HepG2 (cell line): ENCODE data around the gene PSMB9. TPM values are rescaled to one million over a fixed set of nuclear protein-coding genes. Genes with fewer than 3 reads are reported as not detected.

ENCODE experiments used
- CREM ChIP-seq, 2 experiments: sonication (generic) in 1 of 2; formaldehyde crosslinking in 1 of 2; IDR thresholded peaks; 2 replicates each; pipeline versions ENCODE4 v1.4.0 to v1.6.1; 2016 to 2020; ENCODE audit warnings: antibody characterized with exemption in 1 of 2, mild to moderate bottlenecking in 1 of 2, missing genetic modification reagents in 1 of 2
- E2F2 ChIP-seq: sonication (generic); formaldehyde crosslinking; IDR thresholded peaks from 2 replicates; pipeline ENCODE4 v1.4.0; 2020; ENCODE audit warnings: missing genetic modification reagents, borderline replicate concordance
- HNRNPUL1 ChIP-seq: fragments of 200-400 bp; formaldehyde crosslinking; IDR thresholded peaks from 2 replicates; pipeline ENCODE4 v1.6.1; 2017; ENCODE audit warnings: low read depth, mild to moderate bottlenecking, low read length, moderate library complexity
- JDP2 ChIP-seq: sonication (generic); formaldehyde crosslinking; IDR thresholded peaks from 2 replicates; pipeline ENCODE4 v1.8.1; 2022; ENCODE audit warnings: missing genetic modification reagents, borderline replicate concordance
- MAF1 ChIP-seq: sonication (generic); formaldehyde crosslinking; IDR thresholded peaks from 2 replicates; pipeline ENCODE4 v1.5.0; 2020; ENCODE audit warnings: missing genetic modification reagents, borderline replicate concordance
- MAFK ChIP-seq, 2 experiments: IDR thresholded peaks in 1 of 2; conservative IDR thresholded peaks in 1 of 2; 2 replicates each; pipeline ENCODE4 v1.6.1; 2011; ENCODE audit warnings: improper control_type of control experiment in 2 of 2, low read length in 2 of 2
- MTF1 ChIP-seq: sonication (generic); formaldehyde crosslinking; IDR thresholded peaks from 2 replicates; pipeline ENCODE4 v1.5.0; 2020; ENCODE audit warnings: missing genetic modification reagents
- RARA ChIP-seq: IDR thresholded peaks from 2 replicates; pipeline ENCODE4 v1.6.1; 2016; ENCODE audit warnings: missing genetic modification reagents, missing compliant biosample characterization
- RBM39 ChIP-seq: fragments of 200-400 bp; formaldehyde crosslinking; IDR thresholded peaks from one replicate; pipeline ENCODE4 v1.6.1; 2018; ENCODE audit warnings: antibody characterized with exemption, mild to moderate bottlenecking, low read depth, low read length; ENCODE audit not compliant: poor library complexity, severe bottlenecking
- REPIN1 ChIP-seq: sonication (generic); formaldehyde crosslinking; IDR thresholded peaks from 2 replicates; pipeline ENCODE4 v1.8.0; 2022; ENCODE audit warnings: missing genetic modification reagents, low read depth, mild to moderate bottlenecking, borderline replicate concordance
- TOE1 ChIP-seq: sonication (generic); formaldehyde crosslinking; IDR thresholded peaks from 2 replicates; pipeline ENCODE4 v1.4.0; 2020; ENCODE audit warnings: mild to moderate bottlenecking, missing genetic modification reagents
- ZNF547 ChIP-seq: sonication (generic); formaldehyde crosslinking; IDR thresholded peaks from 2 replicates; pipeline ENCODE4 v1.5.1; 2020; ENCODE audit warnings: mild to moderate bottlenecking, missing genetic modification reagents
- ZNF619 ChIP-seq: sonication (generic); formaldehyde crosslinking; IDR thresholded peaks from 2 replicates; pipeline ENCODE4 v1.4.0; 2020; ENCODE audit warnings: mild to moderate bottlenecking, missing genetic modification reagents
- ZNF761 ChIP-seq: sonication (generic); formaldehyde crosslinking; conservative IDR thresholded peaks from 2 replicates; pipeline ENCODE4 v1.4.0; 2020; ENCODE audit warnings: mild to moderate bottlenecking, missing genetic modification reagents
- ZNF841 ChIP-seq: sonication (generic); formaldehyde crosslinking; IDR thresholded peaks from 2 replicates; pipeline ENCODE4 v1.8.1; 2023; ENCODE audit warnings: missing genetic modification reagents, borderline replicate concordance
- ZNF879 ChIP-seq: sonication (generic); formaldehyde crosslinking; IDR thresholded peaks from 2 replicates; pipeline ENCODE4 v1.8.1; 2023; ENCODE audit warnings: missing genetic modification reagents
- polyA plus RNA-seq, 8 experiments: library from polyadenylated mRNA; depleted of rRNA in 3 of 8; stranded (reverse) in 7 of 8; unstranded in 1 of 8; fragments of >200 nt; fragmentation: Illumina TruSeq in 4 of 8; extraction: Trizol in 4 of 8; gene quantifications; 2 replicates each; pipeline versions ENCODE4 v1.2.1 to v1.2.3, GENCODE V29; 2011 to 2016; ENCODE audit warnings: low read depth in 4 of 8, missing spikeins in 1 of 8, mixed read lengths in 1 of 8; ENCODE audit not compliant: insufficient read depth in 1 of 8
- total RNA-seq, 5 experiments: library from RNA; depleted of rRNA; stranded (reverse); fragments of >200 nt; fragmentation: Illumina TruSeq; extraction: Trizol; gene quantifications; 2 replicates each; pipeline ENCODE4 v1.2.3, GENCODE V29; 2016; ENCODE audit warnings: low read depth in 1 of 5
- TF ChIP-seq, protein P1 (sequence below): sonication (generic); formaldehyde crosslinking; IDR thresholded peaks from 2 replicates; pipeline ENCODE4 v1.4.0; 2020; ENCODE audit warnings: missing genetic modification reagents; ENCODE audit errors: not compliant biosample characterization
- TF ChIP-seq, protein P2 (sequence below): sonication (generic); formaldehyde crosslinking; IDR thresholded peaks from 2 replicates; pipeline ENCODE4 v1.5.0; 2020; ENCODE audit warnings: mild to moderate bottlenecking, missing genetic modification reagents, borderline replicate concordance
- TF ChIP-seq, protein P3 (sequence below): IDR thresholded peaks from 2 replicates; pipeline ENCODE4 v1.6.1; 2016; ENCODE audit warnings: low read depth, borderline replicate concordance
- TF ChIP-seq, protein P4 (sequence below): sonication (generic); formaldehyde crosslinking; IDR thresholded peaks from 2 replicates; pipeline ENCODE4 v1.4.0; 2020; ENCODE audit warnings: missing genetic modification reagents, borderline replicate concordance

Gene PSMB9
- total and polyA plus RNA-seq, 2 of the 13 experiments (the other 11 are each of a cell fraction or from before 2014, with no cell fraction given) = 15.6 to 16.0 TPM

DNA sequence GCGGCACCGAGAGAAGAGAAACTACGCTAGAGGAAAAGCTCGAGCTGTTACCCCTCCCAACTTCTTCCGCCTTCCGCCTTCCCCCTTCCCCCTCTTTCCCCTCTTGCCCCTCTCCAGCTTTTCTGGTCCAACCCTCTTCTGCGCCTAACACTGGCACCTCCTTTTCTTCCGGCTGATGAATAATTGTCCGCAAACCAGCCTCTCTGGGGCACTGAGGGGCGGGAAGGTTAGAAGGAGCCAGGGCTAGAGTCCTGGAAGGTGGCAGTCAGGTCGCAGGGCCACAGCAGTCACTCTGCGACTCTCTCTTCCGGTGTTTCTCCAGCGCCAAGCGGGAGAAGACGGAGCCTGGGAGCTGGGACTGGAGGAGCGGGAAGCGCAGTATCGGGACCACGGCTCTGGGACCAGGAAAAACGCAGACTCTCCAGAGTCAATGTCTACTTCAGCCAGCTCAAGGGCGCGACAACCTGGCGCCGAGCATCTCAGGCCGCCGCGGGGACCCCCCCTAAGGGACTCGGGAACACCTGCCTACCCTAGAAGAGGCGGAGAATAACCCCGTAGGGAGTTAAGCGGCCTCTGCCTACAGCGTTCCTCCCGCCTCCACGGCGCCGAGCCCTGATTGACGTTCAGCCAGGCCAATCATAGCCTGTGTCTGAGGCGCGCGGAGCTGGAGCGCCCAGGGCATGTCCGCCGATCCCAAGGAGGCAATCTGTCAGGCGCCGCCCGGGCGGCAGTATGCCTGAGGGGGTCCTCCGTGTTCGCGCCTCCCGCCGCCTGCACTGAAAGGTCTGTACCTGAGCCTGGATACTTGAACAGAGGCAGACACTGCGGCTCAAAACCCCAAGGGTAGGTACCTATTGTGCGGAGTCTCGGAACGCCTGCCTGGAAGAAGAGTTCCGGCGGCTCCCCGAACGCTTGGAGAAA, 40.4 kb downstream of the PSMB9 start (continued):
- TF ChIP-seq ZNF879 = no peak
- peak; percentile 46; the same call in 1 of the 2 replicates for TF ChIP-seq REPIN1 (CRISPR knock-in tag)
- peak; percentile 96 for TF ChIP-seq ZNF547 (CRISPR knock-in tag)
- TF ChIP-seq ZNF619 (CRISPR knock-in tag) = peak; percentile 23
- no peak for TF ChIP-seq HNRNPUL1
- TF ChIP-seq, protein P1, sequence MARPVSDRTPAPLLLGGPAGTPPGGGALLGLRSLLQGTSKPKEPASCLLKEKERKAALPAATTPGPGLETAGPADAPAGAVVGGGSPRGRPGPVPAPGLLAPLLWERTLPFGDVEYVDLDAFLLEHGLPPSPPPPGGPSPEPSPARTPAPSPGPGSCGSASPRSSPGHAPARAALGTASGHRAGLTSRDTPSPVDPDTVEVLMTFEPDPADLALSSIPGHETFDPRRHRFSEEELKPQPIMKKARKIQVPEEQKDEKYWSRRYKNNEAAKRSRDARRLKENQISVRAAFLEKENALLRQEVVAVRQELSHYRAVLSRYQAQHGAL (CRISPR knock-in tag) = no peak
- TF ChIP-seq, protein P2, sequence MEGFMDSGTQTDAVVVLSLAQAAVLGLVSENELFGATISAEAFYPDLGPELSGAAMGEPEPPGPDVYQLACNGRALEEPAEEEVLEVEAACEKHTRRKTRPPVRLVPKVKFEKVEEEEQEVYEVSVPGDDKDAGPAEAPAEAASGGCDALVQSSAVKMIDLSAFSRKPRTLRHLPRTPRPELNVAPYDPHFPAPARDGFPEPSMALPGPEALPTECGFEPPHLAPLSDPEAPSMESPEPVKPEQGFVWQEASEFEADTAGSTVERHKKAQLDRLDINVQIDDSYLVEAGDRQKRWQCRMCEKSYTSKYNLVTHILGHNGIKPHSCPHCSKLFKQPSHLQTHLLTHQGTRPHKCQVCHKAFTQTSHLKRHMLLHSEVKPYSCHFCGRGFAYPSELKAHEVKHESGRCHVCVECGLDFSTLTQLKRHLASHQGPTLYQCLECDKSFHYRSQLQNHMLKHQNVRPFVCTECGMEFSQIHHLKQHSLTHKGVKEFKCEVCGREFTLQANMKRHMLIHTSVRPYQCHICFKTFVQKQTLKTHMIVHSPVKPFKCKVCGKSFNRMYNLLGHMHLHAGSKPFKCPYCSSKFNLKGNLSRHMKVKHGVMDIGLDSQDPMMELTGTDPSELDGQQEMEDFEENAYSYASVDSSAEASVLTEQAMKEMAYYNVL (CRISPR knock-in tag) = no peak; the same call in 1 of the 2 replicates
- peak; percentile 28; the same call in 1 of the 2 replicates for TF ChIP-seq RARA (CRISPR knock-in tag)
- TF ChIP-seq JDP2 (CRISPR knock-in tag) = no peak; the same call in 1 of the 2 replicates
- TF ChIP-seq ZNF841 (CRISPR knock-in tag) = no peak
- no peak for TF ChIP-seq MTF1 (CRISPR knock-in tag)
- no peak for TF ChIP-seq MAFK (conservative IDR thresholded peaks at IDR 0.05 in 1 of 2, IDR thresholded peaks at IDR 0.05 in 1 of 2; ENCODE audit: low read length in 2 of 2)
- TF ChIP-seq, protein P3, sequence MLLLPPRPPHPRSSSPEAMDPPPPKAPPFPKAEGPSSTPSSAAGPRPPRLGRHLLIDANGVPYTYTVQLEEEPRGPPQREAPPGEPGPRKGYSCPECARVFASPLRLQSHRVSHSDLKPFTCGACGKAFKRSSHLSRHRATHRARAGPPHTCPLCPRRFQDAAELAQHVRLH (CRISPR knock-in tag) = peak; percentile 59
- TF ChIP-seq MAF1 (CRISPR knock-in tag) = no peak
- TF ChIP-seq, protein P4, sequence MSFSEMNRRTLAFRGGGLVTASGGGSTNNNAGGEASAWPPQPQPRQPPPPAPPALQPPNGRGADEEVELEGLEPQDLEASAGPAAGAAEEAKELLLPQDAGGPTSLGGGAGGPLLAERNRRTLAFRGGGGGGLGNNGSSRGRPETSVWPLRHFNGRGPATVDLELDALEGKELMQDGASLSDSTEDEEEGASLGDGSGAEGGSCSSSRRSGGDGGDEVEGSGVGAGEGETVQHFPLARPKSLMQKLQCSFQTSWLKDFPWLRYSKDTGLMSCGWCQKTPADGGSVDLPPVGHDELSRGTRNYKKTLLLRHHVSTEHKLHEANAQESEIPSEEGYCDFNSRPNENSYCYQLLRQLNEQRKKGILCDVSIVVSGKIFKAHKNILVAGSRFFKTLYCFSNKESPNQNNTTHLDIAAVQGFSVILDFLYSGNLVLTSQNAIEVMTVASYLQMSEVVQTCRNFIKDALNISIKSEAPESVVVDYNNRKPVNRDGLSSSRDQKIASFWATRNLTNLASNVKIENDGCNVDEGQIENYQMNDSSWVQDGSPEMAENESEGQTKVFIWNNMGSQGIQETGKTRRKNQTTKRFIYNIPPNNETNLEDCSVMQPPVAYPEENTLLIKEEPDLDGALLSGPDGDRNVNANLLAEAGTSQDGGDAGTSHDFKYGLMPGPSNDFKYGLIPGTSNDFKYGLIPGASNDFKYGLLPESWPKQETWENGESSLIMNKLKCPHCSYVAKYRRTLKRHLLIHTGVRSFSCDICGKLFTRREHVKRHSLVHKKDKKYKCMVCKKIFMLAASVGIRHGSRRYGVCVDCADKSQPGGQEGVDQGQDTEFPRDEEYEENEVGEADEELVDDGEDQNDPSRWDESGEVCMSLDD (CRISPR knock-in tag) = no peak
- TF ChIP-seq CREM (IDR thresholded peaks at IDR 0.05) = peak; percentile 47
- TF ChIP-seq CREM (CRISPR knock-in tag; IDR thresholded peaks at IDR 0.05) = no peak
- no peak for TF ChIP-seq E2F2 (CRISPR knock-in tag)
- peak; percentile 63 for TF ChIP-seq RBM39
- no peak for TF ChIP-seq ZNF761
- peak; percentile 69; the same call in 1 of the 2 replicates for TF ChIP-seq TOE1
